ENCODE data around the gene FDPS. TPM values are rescaled to one million over a fixed set of nuclear protein-coding genes. Genes with fewer than 3 reads are reported as not detected.

FDPS gene
- total and polyA plus RNA-seq, 2 donors (not counting 1 experiment from before 2014, with no cell fraction given), result 88.3 to 128 TPM

- no peak overlapping the region for H2AFZ ChIP-seq (ENCODE audit: insufficient read depth, low read depth, low read length, poor library complexity, severe bottlenecking)
- H3K4me1 ChIP-seq (ENCODE audit: control insufficient read depth in 2 of 2, insufficient read depth in 2 of 2, low read length in 2 of 2), result peaks cover 3 to 7% of the 10 kb centered on the region in 2 donors
- H3K9me3 Mint-ChIP-seq (ENCODE audit: insufficient read depth), result no peaks in the 10 kb centered on the region
- H3K4me1 Mint-ChIP-seq, result peaks cover 6% of the 10 kb centered on the region
- no peaks in the 10 kb centered on the region for H3K36me3 ChIP-seq (replicated peaks in 1 of 2; ENCODE audit: control extremely low read depth in 1 of 2, control insufficient read depth in 1 of 2, extremely low read depth in 1 of 2, insufficient read depth in 2 of 2, low read length in 1 of 2)
- H3K9me3 ChIP-seq (ENCODE audit: control extremely low read depth in 1 of 3, control insufficient read depth in 2 of 3, insufficient read depth in 1 of 3, low read length in 2 of 3), result peaks cover 0 to 2% (median 0%) of the 10 kb centered on the region in 3 donors
- TF ChIP-seq CTCF (IDR thresholded peaks at IDR 0.05) (no peak), EZH2 (IDR thresholded peaks at IDR 0.05; ENCODE audit: borderline replicate concordance, insufficient read depth, low read depth, low read length, poor library complexity, severe bottlenecking) (no peak)
- 98% methylated on average over 6 of the region's 8 CpGs for WGBS (ENCODE audit: insufficient coverage)
- no peaks in the 10 kb centered on the region for H3K79me2 ChIP-seq (ENCODE audit: control insufficient read depth, insufficient read depth, low read length)
- no peak overlapping the region for H3K4me2 ChIP-seq (replicated peaks; ENCODE audit: low read depth, low read length, poor library complexity, severe bottlenecking)
- DNase-seq, result no peak
- ATAC-seq (ENCODE audit: low read depth), result no peak
- H3K27ac ChIP-seq (ENCODE audit: low read length in 2 of 2), result no peak overlapping the region
- H3K9ac ChIP-seq (ENCODE audit: low read length), result no peak overlapping the region
- H4K20me1 ChIP-seq (ENCODE audit: control insufficient read depth, insufficient read depth, low read length, poor library complexity, severe bottlenecking), result no peaks in the 10 kb centered on the region
- H3K27me3 Mint-ChIP-seq, result peaks cover 26% of the 10 kb centered on the region
- ChIA-PET CTCF (interaction anchor here (1.5 kb wide), 1 partner anchor 22 kb away, joined by 4 read pairs; no protein-coding TSS in a partner anchor), POLR2A (no interaction called here)
- H3K4me3 Mint-ChIP-seq, result no peak overlapping the region
- intact Hi-C loops (cut with micrococcal nuclease), result no loop called here
- H3K4me3 ChIP-seq (ENCODE audit: control extremely low read depth in 1 of 5, extremely low read depth in 1 of 5, insufficient read depth in 1 of 5, low read depth in 2 of 5, low read length in 4 of 5), result no peak overlapping the region
- no peak overlapping the region for H3K27ac Mint-ChIP-seq
- peaks cover 0 to 15% (median 10%) of the 10 kb centered on the region in 4 experiments for H3K27me3 ChIP-seq (replicated peaks in 1 of 4; ENCODE audit: control extremely low read depth in 1 of 4, control insufficient read depth in 3 of 4, insufficient read depth in 4 of 4, low read length in 3 of 4)
Measured at GRCh38 chr1:155300024-155300423, 8.6 kb upstream of the FDPS start.

DNA sequence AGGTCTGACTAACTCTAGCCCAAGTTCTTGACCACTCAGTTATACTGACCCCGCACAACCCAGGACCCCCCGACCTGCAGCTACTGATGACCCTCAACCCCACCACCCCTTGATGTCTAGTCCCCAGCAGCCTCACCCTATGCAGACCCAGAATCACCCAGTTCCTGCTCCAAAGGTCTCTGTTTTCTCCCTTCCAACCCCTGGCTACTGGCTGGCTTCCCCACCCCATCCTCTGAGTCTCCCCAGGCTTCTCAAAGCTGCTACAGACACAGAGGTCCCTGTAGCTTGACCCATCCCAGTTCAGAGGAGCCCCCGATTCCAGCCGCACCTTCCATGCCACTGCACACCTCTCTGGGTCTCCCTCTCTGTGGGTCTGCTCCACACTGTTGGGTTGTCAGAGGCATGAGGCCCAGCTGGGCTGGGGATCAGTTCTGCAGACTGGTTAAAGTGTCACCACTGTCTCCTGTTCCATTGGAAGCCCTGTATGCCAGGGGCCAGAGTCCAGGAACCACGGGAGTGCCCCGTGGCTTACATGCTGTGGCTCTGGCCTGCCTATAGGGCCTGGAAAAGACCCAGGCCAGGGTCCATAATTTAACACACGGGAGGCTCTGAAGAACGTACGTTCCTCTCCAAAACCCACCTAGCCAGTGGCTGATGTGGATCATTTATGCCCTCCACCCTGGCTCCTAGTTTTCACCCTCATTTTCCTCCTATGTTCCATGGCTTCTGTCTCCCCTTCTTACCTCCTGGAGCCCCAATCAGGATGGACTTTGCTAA, 7.9 kb upstream of the FDPS start:
- H2AFZ ChIP-seq (ENCODE audit: insufficient read depth, low read depth, low read length, poor library complexity, severe bottlenecking), result no peak overlapping the region
- intact Hi-C loops (cut with micrococcal nuclease), result no loop called here
- WGBS (ENCODE audit: insufficient coverage), result 90% methylated on average over 9 of the region's 9 CpGs
- H3K79me2 ChIP-seq (ENCODE audit: control insufficient read depth, insufficient read depth, low read length), result no peaks in the 10 kb centered on the region
- ChIA-PET CTCF (interaction anchor here (1.5 kb wide), 1 partner anchor 22 kb away, joined by 4 read pairs; no protein-coding TSS in a partner anchor), POLR2A (no interaction called here)
- Mint-ChIP-seq H3K4me3 (no peak overlapping the region), H3K4me1 (peaks cover 3% of the 10 kb centered on the region), H3K27me3 (peaks cover 23% of the 10 kb centered on the region), H3K9me3 (ENCODE audit: insufficient read depth) (no peaks in the 10 kb centered on the region), H3K27ac (no peak overlapping the region)
- H3K27me3 ChIP-seq (replicated peaks in 1 of 4; ENCODE audit: control extremely low read depth in 1 of 4, control insufficient read depth in 3 of 4, insufficient read depth in 4 of 4, low read length in 3 of 4), result peaks cover 0 to 8% (median 3%) of the 10 kb centered on the region in 4 experiments
- H4K20me1 ChIP-seq (ENCODE audit: control insufficient read depth, insufficient read depth, low read length, poor library complexity, severe bottlenecking), result no peaks in the 10 kb centered on the region
- ATAC-seq (ENCODE audit: low read depth) (no peak), DNase-seq (no peak)
- no peak for TF ChIP-seq CTCF (IDR thresholded peaks at IDR 0.05)
- peaks cover 0 to under 1% of the 10 kb centered on the region in 2 donors for H3K4me1 ChIP-seq (ENCODE audit: control insufficient read depth in 2 of 2, insufficient read depth in 2 of 2, low read length in 2 of 2)
- H3K9ac ChIP-seq (ENCODE audit: low read length), result no peak overlapping the region
- no peak overlapping the region for H3K27ac ChIP-seq (ENCODE audit: low read length in 2 of 2)
- H3K4me2 ChIP-seq (replicated peaks; ENCODE audit: low read depth, low read length, poor library complexity, severe bottlenecking), result no peak overlapping the region
- H3K36me3 ChIP-seq (replicated peaks in 1 of 2; ENCODE audit: control extremely low read depth in 1 of 2, control insufficient read depth in 1 of 2, extremely low read depth in 1 of 2, insufficient read depth in 2 of 2, low read length in 1 of 2), result no peaks in the 10 kb centered on the region
- H3K9me3 ChIP-seq (ENCODE audit: control extremely low read depth in 1 of 3, control insufficient read depth in 2 of 3, insufficient read depth in 1 of 3, low read length in 2 of 3), result peaks cover 0 to 2% (median 0%) of the 10 kb centered on the region in 3 donors
- H3K4me3 ChIP-seq (ENCODE audit: control extremely low read depth in 1 of 5, extremely low read depth in 1 of 5, insufficient read depth in 1 of 5, low read depth in 2 of 5, low read length in 4 of 5), result no peak overlapping the region
